Neural progenitor cell (in vitro differentiated cells): ENCODE results near the gene MLST8.
A peak's percentile ranks its signal among the peaks of the same experiment; 100 is the strongest.

ENCODE experiments used
- CTCF ChIP-seq: fragments of 200-600 bp; sonication (generic); IDR thresholded peaks from 2 replicates; pipeline ENCODE4 v1.5.1; 2017; ENCODE audit warnings: antibody characterized with exemption, mild to moderate bottlenecking
- EZH2 ChIP-seq: fragments of 200-600 bp; sonication (generic); IDR thresholded peaks from 2 replicates; pipeline ENCODE4 v1.6.1; 2017; ENCODE audit warnings: antibody characterized with exemption, mild to moderate bottlenecking, moderate library complexity
- EZH2phosphoT487 ChIP-seq: fragments of 200-600 bp; sonication (generic); IDR thresholded peaks from 2 replicates; pipeline ENCODE4 v1.6.1; 2017; ENCODE audit warnings: antibody characterized with exemption

DNA sequence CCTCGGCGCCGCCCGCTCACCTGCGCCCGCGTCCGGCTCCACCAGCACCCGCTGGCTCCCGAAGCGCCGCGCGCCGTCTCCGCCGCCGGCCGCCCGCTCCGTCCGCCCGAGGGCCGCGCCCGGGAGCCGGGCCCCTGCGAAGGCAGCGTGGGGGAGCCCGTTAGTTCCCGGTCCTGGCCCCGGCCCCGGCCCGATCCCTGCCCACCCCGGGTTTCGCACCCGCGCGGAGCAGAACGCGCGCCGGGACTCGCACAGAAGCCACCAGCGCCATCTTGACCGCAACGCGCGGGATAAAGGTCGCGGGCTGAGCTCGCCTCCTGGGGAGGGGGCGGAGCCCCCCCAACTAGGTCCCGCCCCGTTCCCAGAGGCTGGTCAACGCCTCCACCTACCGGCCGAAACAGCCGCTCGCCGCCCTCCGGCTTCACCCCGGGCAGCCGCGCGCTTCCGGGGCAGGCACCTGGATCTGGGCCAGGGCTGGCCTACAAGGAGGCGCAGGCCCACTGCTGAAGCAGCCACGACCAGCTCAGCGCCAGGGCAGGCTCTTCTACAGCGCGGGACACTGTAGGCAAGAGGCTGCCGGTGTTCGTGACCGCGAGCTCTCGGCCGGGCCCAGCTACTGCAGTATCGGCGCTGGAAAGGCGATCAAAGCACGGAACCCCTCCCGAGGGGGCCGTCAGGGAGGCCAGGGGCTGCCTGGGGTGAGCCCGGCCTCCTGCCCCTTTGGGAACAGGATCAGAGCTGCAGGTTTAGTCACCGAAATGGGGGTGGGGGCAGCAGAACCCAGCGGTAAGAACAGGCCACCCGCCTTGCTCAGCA is 46.2 kb downstream of the MLST8 start, which contains the start of gene ECI1:
- TF ChIP-seq CTCF (peak; percentile 67), EZH2phosphoT487 (no peak), EZH2 (no peak)
